D341Med (cell line): ENCODE measurements around the gene CTDSP2.
A peak's percentile ranks its signal among the peaks of the same experiment; 100 is the strongest.
"Not testable (repeated sequence)": the region's sequence is repeated elsewhere in the genome, so short reads cannot be mapped to it uniquely, and the experiment has no call there.

ENCODE experiments used
- DNase-seq: peaks from one replicate; pipeline ENCODE4 v3.0.0; 2012; ENCODE audit warnings: low spot score

Gene CTDSP2

DNA sequence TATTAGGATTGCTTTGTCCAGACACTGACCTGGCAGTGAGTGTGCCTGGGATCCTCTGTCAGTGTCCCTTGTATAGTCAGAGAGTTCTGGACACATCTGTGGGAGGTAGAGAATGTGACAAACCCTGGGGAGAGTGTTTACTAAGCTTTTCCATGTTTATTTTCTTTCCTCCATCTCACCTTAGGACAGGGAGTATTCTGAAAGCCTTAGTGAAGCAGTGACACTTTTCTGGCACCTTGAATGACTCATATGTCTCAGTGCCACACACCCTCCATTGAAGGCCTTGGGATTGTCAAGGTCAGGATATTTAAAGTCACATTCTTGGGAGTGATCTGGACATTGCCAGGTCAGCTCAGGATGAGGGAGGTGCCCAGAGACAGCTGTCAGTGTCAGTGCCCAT is 34.9 kb upstream of the CTDSP2 start:
- DNase-seq, result no peak

DNA sequence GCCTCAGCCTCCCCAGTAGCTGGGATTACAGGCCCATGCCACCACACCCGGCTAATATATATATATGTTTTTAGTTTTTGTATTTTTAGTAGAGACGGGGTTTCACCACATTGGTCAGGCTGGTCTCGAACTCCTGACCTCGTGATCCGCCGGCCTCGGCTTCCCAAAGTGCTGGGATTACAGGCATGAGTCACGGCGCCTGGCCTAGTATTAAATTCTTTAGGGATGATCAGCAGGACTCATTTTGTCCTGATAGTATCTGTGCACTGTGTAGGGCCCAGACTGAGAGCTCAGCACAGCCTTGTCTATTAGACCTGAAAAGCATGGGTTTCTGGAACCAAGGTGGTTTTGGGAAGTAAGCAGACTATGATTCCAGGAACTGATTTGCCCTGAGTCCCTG is 34.5 kb upstream of the CTDSP2 start:
- DNase-seq, result not testable (repeated sequence)

DNA sequence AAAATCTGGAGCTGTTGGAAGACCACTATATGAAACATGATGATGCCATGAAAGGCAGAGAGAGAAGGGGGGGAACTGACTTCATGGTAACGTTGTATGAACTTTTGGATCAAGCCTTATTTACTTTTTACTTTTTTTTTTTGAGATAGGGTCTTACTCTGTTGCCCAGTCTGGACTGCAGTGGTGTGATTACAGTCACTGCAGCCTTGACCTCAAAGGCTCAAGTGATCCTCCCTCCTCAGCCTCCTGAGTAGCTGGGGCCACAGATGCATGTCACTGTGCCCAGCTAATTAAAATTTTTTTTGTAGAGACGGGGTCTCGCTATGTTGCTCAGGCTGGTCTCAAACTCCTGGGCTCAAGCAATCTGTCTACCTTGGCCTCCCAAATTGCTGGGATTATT is 31.3 kb upstream of the CTDSP2 start:
- no peak for DNase-seq

DNA sequence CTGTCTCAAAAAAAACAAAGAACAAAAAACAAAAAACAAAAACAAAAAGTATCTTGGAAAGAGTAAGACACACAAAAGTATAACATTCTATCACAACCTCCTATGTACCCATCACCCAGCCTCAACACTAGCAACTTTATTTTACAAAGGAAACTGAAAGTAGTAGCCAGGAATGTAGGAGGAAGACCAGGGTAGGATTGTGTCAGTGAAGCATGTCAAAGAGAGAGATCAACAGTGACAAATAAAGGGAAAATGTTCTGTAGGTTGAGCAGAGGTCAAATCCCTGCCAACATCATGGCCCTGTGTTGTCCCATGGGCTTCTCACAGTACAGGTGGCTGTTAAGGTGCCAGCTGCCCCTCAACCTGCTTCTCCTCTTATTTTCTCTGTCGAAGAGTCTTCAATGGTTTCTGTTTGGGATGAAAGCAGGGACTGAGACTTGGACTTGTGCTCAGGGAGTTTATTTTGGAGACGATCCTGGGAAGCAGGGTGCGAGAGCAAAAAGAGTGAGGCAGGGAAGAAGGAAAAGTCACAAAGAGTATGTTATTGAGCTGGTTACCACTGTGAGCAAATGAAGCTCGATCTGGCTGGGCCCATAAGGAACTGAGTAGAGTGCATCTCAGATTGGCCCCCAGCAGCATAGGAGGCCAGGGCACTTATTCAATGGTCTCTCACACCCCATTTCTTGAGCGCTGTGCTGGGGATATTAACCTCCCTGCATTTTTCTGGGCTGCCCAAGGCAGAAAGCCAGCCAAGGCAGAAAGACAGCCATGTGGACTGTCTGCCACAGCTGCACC is 29.4 kb upstream of the CTDSP2 start:
- no peak for DNase-seq

DNA sequence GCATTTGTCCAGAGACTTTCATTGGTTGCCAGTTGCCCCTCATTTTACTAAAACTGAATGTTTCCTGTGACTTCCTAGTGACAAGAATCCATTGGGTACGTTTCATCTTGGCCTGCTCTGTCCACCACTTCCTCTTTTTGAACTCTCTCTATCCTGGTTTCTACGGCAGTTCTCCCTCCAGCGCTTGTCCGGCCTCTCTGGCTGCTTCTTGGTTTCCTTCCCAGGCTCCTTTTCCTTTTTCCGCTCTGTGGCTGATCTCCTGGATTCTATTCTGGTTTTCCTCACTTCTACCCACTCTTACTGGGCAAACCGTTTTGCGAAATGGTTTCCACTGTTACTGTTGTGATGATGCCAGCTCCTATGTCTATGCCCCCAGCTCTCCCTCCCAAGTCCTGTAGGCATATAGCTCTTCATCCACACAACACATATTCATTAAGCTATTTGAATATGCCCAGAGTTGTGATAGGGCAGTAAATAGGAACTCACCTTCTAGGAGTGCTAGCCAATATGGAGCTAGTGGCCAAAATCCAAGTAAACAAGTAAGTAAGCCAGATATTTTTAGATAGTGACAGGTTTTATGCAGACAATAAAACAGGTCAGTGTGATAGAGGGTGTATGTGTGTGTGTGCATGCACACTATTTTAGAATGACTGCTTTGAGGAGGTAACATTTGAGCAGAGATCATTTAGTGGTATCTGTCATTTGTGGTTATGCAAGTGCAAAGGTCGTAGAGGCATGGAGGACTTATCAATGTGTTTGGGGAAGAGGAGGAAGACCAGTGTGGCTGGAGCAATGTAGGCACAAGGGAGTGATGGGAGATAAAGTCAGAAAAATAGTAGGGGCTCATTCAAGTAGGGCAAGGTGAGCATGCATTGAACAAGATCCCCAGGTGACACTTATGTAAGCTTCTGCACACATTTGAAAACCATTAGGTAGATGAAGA is 27.9 kb upstream of the CTDSP2 start:
- no peak for DNase-seq

DNA sequence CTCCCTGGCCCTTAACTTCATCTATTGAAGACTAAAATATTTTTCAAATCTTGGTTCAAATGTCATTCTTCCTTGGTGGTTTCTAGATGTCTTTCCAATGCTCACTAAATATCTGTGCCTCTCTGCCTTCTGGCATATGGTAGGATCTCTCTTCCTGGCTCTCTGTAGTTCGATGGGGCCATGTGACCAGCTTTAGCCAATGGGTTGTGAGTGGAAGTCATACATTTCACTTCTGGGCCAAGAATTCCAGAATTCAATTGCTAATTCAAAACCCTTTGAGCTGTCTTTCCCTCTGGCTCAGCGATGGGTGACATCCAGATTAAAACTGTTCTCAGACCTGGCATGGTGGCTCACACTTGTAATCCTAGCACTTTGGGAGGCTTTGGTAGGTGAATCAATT is 25.8 kb upstream of the CTDSP2 start:
- no peak for DNase-seq

DNA sequence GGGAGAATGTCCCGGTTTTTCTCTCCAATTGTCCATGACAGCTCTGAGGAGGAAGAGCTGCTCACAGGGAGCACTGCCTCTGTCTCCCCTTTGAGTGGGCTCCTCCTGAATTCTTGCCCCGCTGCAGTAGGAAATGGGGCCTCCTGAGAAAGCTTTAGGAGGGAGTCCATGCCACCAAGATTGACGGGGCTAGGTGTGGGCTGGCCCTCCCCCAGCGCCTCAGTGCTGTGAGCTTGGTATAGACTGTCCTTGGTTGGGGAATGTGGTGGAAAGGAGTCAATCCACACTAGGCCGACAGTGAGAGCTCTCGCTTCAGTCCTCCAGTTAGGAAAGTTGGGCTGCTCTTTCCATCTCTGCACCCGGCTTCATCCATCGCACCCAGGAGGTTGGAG is 23.4 kb upstream of the CTDSP2 start:
- DNase-seq, result no peak

DNA sequence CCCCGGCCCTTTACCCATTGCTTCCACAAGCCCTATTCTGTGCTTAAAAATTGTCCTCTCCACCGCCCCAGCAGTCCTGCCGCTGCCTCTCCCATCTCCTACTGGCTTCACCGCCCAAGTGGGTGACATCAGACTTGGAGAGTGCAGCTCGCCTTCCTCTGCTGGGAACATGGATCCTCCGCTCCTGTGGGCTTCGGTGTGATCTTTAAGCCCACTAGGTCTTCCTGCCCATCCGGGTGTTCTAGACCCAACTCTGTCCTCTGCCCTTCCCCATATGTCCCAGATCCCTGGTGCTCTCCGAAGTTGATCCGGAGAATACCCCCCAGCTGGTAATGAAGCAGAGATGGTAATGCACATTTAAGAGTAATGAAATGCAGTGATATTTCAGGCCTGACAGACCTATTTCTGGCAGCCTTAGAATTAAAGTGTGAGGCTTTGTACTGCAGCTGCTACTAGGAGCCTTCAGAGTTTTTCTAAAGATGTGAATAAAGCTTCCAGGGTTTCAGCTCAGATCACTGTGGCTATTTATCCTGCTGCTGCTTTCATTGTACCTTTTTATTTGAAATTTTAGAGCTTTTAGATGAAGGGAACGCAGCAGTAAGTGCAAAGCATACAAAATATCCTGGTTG is 22.9 kb upstream of the CTDSP2 start:
- DNase-seq, result no peak

DNA sequence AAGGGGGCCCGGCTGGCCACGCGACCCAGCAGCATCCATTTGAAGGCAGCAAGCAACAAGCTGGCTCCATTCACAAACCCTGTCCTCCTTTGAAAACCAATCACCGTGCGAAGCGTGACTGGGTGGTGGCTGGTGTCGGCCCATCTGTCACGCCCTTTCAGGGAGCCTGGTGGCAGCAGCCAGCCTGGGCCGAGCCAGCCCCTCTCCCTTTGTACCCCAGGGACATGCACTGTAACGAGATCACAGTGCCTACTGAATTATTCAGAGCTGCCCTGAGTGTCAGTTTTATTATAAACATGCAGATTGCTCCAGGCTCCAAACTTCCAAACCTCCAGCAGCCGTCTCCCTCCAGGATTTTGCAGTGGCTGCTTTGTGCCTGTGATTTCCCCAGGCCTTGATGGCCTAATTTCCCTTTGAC is 22.3 kb upstream of the CTDSP2 start:
- DNase-seq, result peak; percentile 93

DNA sequence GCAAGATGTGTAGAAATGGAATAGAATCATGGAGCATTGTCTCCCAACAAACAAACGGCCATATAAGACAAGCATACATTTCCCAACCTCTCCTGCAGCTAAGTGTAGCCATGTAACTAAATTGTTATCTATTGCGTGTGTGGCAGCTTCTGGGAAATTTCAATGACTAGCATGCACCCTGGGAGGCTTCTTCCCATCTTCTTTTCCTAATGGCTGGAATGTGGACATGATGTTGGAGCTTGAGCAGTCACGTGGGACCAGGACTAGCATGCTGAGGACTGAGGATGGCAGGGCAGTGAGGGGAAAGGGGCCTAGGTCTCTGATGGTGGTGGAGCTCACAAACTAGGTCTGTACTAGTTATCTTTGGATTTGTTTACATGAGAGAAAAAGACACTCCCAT is 21.7 kb upstream of the CTDSP2 start:
- no peak for DNase-seq

DNA sequence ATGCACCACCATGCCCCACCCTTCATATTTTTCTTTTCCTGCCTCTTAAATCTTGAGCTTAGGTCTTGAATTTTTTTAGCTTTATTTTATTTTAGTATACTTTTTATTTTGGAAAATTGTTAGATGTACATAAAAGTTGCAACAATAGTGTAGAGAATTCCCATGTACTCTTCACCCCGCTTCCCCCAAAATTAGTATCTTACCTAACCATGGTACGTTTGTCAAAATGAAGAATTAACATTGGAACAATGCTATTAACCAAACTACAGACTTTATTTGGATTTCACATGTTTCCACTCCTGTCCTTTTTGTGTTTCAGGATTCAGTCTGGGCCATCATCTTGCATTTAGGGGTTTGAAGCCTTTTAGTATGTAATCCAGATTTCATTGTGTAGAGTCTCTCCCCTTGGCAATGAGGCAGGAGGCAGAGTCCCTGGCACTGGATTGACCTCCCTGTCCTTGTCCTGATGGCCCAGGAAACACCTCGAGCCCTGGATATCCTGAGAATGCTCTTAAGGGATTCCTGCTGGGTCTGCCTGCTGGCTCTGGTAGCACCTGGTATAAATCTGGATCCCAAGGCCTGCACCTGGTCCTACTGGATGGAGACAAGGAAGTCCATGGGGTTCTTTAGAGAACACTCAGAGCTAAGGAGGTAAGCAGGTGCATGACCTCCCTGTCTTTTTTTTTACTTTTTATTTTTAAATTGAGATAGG is 19.9 kb upstream of the CTDSP2 start:
- no peak for DNase-seq

DNA sequence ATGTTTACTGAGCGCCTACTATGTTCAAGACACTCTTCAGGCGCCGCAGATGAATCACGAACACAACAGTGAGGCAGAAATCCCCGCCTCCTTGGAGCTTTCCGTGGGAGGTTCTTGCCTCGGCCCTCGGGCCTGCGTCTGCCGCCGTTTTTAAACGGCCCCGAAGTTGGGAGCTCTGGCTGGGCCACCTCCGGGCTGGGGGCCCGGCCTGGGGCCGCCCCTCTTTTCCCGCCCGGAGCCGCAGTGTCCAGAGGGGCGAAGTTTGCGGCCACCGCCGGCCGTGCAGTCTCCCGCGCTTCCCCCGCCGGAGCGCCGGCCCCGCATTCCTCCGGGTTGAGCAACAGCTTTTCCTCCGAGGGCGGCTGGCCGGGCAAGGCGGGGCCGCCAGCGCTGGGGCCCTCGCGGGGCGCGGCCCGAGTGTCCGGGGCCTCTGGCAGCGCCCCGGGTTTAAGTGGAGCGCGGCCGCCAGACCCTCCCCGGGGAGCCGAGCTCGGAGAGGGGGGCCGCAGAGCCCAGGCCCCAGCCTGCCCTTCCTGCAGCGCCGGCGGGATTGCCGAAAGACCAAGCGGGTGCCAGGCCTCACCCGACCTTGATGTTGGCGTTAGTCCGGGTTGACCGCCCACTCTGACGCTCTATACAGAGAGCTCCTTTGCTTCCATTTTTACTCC is 18.7 kb upstream of the CTDSP2 start:
- DNase-seq, result peak; percentile 48

DNA sequence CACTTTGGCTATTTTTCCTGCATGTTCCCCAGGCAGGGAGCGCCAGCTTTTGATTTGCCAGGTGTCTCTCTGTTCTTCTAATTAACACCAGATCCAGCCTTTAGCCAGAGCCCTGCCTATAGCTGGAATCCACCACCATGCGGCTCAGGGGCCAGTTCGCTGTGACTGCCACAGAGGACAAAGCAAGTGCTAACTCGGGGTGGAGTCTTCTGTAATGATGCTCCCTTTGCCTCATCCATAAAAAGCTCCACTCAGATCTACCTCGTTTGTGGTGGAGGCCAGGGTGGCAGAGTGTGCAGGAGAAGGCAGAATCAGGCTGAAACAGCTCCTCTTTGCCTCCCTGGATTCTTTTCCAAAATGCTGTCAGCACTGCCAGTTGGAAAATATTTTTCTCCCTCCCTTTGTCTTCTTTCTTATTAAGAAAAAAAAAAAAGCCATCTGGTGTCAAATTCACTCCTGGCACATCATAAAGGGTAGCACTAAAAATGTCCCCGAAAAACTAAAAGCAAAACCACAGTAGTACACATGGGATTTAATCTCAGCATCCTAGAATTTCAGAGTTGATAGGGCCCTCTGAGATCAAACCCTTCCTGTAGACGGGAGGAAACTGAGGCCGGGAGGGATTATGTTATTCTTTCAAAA is 18.0 kb upstream of the CTDSP2 start:
- DNase-seq, result no peak

DNA sequence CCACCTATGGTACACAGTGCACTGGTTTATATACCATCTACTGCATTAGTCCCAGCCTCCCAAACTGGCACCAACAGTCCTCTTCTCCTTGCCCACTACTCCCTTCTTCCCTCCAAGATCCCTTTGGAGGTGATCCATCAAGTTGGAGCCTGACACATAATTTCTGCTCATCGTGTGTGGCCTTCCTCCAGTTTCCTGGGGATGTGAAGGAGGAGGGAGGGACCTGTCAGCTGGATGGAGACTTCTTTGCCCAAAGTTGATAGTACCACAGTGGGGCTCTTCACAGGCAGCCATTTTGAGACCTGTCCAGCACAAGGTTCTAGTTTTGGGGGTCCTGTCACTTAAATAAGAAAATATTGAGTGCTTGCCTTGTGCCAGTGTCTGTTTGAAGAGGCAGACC is 17.1 kb upstream of the CTDSP2 start:
- DNase-seq, result no peak

DNA sequence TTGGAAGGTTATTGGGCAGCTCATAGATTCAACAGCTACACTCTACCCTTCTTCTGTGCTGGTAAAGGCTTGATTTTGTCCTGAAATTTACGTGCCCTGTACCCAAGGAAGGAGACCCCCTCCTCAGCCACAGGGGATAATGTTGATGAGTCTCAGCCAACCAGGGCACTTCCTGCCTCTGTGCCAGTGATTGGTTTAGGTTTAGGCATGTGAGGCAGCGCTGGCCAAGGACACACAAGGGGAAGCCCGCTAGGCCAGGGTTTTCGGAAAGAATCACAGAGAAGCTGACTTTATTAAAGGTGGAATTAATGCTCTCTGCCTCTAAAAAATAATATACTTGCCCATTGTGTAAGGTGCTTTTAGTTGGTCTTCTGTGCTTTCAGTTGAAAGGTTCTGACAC is 15.4 kb upstream of the CTDSP2 start:
- no peak for DNase-seq

DNA sequence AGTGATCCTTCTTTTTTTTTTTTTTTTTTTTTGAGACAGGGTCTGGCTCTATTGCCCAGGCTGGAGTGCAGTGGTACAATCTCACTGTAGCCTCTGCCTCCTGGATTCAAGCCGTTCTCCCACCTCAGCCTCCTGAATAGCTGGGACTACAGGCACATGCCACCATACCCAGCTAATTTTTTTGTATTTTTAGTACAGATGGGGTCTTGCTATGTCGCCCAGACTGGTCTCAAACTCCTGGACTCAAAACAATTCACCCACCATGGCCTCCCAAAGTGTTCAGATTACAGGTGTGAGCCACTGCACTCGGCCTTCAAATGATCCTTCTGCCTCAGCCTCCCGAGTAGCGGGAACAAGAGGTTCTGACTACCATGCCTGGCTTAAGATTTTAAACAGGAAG is 14.4 kb upstream of the CTDSP2 start:
- DNase-seq, result not testable (repeated sequence)

DNA sequence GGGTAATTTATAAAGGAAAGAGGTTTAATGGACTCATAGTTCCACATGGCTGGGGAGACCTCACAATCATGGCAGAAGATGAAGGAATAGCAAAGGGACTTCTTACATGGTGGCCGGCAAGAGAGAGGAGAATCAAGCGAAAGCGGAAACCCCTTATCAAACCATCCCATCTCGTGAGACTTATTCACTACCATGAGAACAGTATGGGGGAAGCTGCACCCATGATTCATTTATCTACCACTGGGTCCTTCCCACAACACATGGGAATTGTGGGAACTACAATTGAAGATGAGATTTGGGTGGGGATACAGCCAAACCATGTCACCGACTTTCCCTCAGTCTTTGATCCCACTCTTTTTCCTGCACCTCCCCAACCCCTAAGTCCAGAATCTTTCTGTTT is 12.6 kb upstream of the CTDSP2 start:
- DNase-seq, result no peak

DNA sequence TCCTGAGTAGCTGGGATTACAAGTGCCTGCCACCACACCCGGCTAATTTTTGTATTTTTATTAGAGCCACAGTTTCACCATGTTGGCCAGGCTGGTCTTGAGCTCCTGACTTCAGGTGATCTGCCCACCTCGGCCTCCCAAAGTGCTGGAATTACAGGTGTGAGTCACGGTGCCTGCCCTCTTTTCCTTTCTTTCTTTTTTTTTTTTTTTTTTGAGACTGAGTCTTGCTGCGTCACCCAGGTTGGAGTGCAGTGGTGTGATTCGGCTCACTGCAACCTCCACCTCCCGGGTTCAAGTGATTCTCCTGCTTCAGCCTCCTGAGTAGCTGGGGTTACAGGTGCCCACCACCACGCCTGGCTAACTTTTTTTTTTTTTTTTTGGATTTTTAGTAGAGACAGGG is 11.6 kb upstream of the CTDSP2 start:
- not testable (repeated sequence) for DNase-seq

DNA sequence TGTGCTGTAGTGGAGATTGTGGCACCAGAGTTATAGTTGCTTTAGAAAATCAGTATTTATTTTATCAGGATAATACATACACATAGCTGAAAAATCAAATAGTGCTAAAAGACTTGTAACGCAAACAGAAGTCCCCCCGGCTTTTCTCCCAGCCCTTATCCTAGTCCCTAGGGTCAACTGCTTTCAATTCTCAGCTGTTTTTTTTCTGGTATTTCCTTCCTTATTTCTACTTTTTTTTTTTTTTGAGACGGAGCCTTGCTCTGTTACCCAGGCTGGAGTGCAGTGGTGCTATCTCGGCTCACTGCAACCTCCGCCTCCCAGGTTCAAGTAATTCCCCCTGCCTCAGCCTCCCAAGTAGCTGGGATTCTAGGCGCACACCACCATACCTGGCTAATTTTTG is 8.4 kb upstream of the CTDSP2 start:
- no peak for DNase-seq

DNA sequence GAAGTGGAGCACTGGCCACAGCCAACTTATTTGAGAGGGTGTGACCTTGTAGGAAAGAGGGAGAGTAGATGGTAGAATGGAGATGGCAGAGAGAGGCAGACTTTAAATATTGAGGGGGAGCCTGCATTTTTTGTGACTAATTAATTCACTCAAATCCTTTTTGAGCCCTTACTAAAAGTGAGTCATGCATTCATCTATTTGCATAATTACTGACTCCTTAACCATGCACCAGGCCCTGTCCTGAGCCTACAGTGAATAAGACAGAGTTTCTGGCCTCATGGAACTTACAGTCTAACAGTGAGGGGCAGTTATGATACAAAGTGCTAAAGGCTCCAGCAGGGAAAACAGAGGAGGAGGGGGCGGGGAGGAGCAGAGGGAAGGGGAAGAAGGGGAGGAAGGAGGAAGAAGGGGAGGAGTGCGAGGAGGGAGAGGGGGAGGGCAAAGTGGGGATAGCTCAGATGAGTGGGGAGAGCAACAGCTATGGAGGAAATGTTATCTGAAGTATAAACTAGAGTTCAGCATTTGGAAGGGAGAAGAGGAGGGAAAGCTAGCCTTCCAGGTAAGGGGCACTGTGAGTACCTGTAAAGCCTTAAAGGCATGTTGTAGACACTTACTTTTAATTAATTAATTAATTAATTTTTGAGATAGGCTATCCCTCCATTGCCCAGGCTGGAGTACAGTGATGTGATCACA is 7.5 kb upstream of the CTDSP2 start:
- no peak for DNase-seq
